Activated CD4-positive, alpha-beta T cell treated with anti-CD3 and anti-CD28 coated beads, Interleukin-2, amount 50 U/mL, for 48 hours (primary cell): Measurements from ENCODE around the gene MS4A6E.
"Not testable (repeated sequence)": the region's sequence is repeated elsewhere in the genome, so short reads cannot be mapped to it uniquely, and the experiment has no call there.

Experiments used
- DNase-seq, 2 experiments: peaks; one replicate each; pipeline ENCODE4 v3.0.0-alpha.2; 2020

Gene MS4A6E

GRCh38 chr11:60326955-60327354, at the start of gene MS4A6E:
MS4A6E (plus strand) TSS chr11:60327255; CDS start chr11:60334896, 7,641 bp downstream.
- DNase-seq = no peak

- DNase-seq = no peak
Observed at GRCh38 chr11:60280412-60280811, 46.6 kb upstream of the MS4A6E start, which contains the start of gene MS4A4A. MS4A4A (plus strand) TSS chr11:60280666; CDS start chr11:60280676, 10 bp downstream.

- no peak for DNase-seq
Observed at GRCh38 chr11:60281485-60281884, 45.6 kb upstream of the MS4A6E start.

GRCh38 chr11:60282286-60282685, 44.8 kb upstream of the MS4A6E start:
- no peak for DNase-seq

GRCh38 chr11:60285411-60286126, 41.5 kb upstream of the MS4A6E start:
- DNase-seq = not testable (repeated sequence)

- no peak for DNase-seq
Observed at GRCh38 chr11:60288531-60288930, 38.5 kb upstream of the MS4A6E start.

GRCh38 chr11:60292145-60292544, 34.9 kb upstream of the MS4A6E start:
- no peak for DNase-seq

- no peak for DNase-seq
Observed at GRCh38 chr11:60301178-60301577, 25.9 kb upstream of the MS4A6E start.

- not testable (repeated sequence) for DNase-seq
Observed at GRCh38 chr11:60301884-60302283, 25.2 kb upstream of the MS4A6E start.

- no peak for DNase-seq
Observed at GRCh38 chr11:60303661-60304060, 23.4 kb upstream of the MS4A6E start.

- no peak for DNase-seq
Observed at GRCh38 chr11:60305906-60306619, 21.0 kb upstream of the MS4A6E start.

GRCh38 chr11:60307507-60308195, 19.4 kb upstream of the MS4A6E start:
- DNase-seq = peak; percentile 2 to 14

- no peak for DNase-seq
Observed at GRCh38 chr11:60310407-60310998, 16.6 kb upstream of the MS4A6E start.

- no peak for DNase-seq
Observed at GRCh38 chr11:60314635-60315321, 12.3 kb upstream of the MS4A6E start.

- DNase-seq = no peak
Observed at GRCh38 chr11:60315871-60316270, 11.2 kb upstream of the MS4A6E start.

- DNase-seq = no peak
Observed at GRCh38 chr11:60316317-60316716, 10.7 kb upstream of the MS4A6E start.

GRCh38 chr11:60318726-60319125, 8.3 kb upstream of the MS4A6E start:
- no peak for DNase-seq

GRCh38 chr11:60321051-60321450, 6.0 kb upstream of the MS4A6E start:
- DNase-seq = no peak

GRCh38 chr11:60328460-60328859, 1.4 kb downstream of the MS4A6E start:
- no peak for DNase-seq

- no peak for DNase-seq
Observed at GRCh38 chr11:60332846-60333245, 5.8 kb downstream of the MS4A6E start.

- peak; percentile 74 to 78 for DNase-seq
Observed at GRCh38 chr11:60334005-60334620, 7.1 kb downstream of the MS4A6E start.

- DNase-seq = no peak
Observed at GRCh38 chr11:60336767-60337391, 9.8 kb downstream of the MS4A6E start.
